ENCODE data around the gene ZNF865.
A peak's percentile ranks its signal among the peaks of the same experiment; 100 is the strongest.

The ZNF865 gene

GRCh38 chr19:55653651-55654322 lies 48.3 kb downstream of the ZNF865 start:
- peak; percentile 99 for TF ChIP-seq CTCF (conservative IDR thresholded peaks at IDR 0.05; ENCODE audit: control insufficient read depth, insufficient read depth, low read depth, low read length)
- H3K4me3 ChIP-seq (ENCODE audit: control insufficient read depth, low read depth, low read length), result peak overlapping the region; percentile 93
- peak; percentile 98 for DNase-seq (ENCODE audit: low read depth)

- H3K4me3 ChIP-seq (ENCODE audit: control insufficient read depth, low read depth, low read length), result peak overlapping the region; percentile 93
- DNase-seq (ENCODE audit: low read depth), result peak; percentile 99
- no peak for TF ChIP-seq CTCF (conservative IDR thresholded peaks at IDR 0.05; ENCODE audit: control insufficient read depth, insufficient read depth, low read depth, low read length)
These were observed 48.9 kb downstream of the ZNF865 start for GRCh38 chr19:55654323-55654867.

- TF ChIP-seq CTCF (conservative IDR thresholded peaks at IDR 0.05; ENCODE audit: control insufficient read depth, insufficient read depth, low read depth, low read length), result no peak
These were observed 49.6 kb downstream of the ZNF865 start, which contains the start of gene U2AF2 for GRCh38 chr19:55654868-55655647. Gene U2AF2 (plus strand): TSS chr19:55655035. CDS start chr19:55655105, 70 bp downstream.

DNA sequence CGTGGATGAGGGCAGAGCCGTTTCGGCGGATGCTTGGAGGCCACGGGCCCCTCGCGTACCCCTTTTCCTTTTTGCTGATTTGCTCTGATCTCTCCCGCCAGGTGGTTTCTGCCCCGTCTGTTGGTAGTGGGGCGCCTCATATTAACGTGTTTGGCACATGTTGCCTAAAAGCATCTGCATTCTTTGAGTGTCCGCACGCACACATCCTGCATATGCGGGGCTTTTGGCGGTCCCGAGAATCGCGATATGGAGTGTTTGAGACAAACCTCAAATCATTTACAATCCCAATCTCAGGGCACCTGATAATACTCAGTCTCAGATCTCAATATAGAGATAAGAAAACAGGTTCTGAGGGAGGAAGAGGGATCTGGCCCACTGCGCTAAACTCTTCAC lies 50.2 kb downstream of the ZNF865 start:
- H3K4me3 ChIP-seq (ENCODE audit: control insufficient read depth, low read depth, low read length), result peak overlapping the region; percentile 93
- TF ChIP-seq CTCF (conservative IDR thresholded peaks at IDR 0.05; ENCODE audit: control insufficient read depth, insufficient read depth, low read depth, low read length), result no peak
- DNase-seq (ENCODE audit: low read depth), result no peak

More at GRCh38 chr19:55654868-55655647, 49.6 kb downstream of the ZNF865 start, which contains the start of gene U2AF2:
- H3K4me3 ChIP-seq (ENCODE audit: control insufficient read depth, low read depth, low read length), result peak within 1 kb of the TSS; percentile 93
- peak; percentile 65 for DNase-seq (ENCODE audit: low read depth)

DNA sequence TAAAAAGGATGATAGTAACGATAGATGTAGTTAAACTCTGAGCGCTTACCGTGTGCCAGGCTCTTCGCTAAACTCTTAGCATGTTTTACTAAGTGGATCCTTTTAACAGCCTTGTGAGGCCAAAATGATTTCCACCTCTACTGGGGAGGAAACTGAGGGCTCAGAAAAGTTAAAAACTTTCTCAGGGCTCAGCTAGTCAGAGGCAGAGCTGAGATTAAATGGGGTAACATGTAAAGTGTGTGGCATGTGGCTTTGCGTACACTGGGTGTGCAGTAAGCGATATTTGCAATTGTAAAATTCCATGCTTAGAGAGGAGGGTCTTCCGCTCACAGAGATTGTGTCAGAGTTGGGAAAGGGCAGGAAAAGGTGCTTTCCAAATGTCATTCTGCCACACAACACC lies 51.1 kb downstream of the ZNF865 start:
- H3K4me3 ChIP-seq (ENCODE audit: control insufficient read depth, low read depth, low read length), result peak overlapping the region; percentile 93
- no peak for DNase-seq (ENCODE audit: low read depth)
- no peak for TF ChIP-seq CTCF (conservative IDR thresholded peaks at IDR 0.05; ENCODE audit: control insufficient read depth, insufficient read depth, low read depth, low read length)

- peak; percentile 39 for DNase-seq (ENCODE audit: low read depth)
- no peak for TF ChIP-seq CTCF (conservative IDR thresholded peaks at IDR 0.05; ENCODE audit: control insufficient read depth, insufficient read depth, low read depth, low read length)
- H3K4me3 ChIP-seq (ENCODE audit: control insufficient read depth, low read depth, low read length), result peak overlapping the region; percentile 93
These were observed 51.7 kb downstream of the ZNF865 start for GRCh38 chr19:55656988-55657747.

Data from fibroblast of mammary gland (primary cell).